ENCODE data around the gene TP53BP2. TPM values are rescaled to one million over a fixed set of nuclear protein-coding genes. Genes with fewer than 3 reads are reported as not detected.

The TP53BP2 gene
- total RNA-seq, 4 donors from 2014 or later: 16.4 to 33.2 (median 29.2) TPM

- intact Hi-C loops (cut with DNase I): no loop called here
- H3K36me3 ChIP-seq: no peaks in the 10 kb centered on the region
- no peaks in the 10 kb centered on the region for H3K27me3 ChIP-seq
- TF ChIP-seq POLR2A (IDR thresholded peaks at IDR 0.05): no peak
- no peak for TF ChIP-seq CTCF (IDR thresholded peaks at IDR 0.05)
- peak overlapping the region; percentile 5 to 75 (median 63) for H3K27ac ChIP-seq
- H3K9me3 ChIP-seq: no peaks in the 10 kb centered on the region
- WGBS, 2 donors: 39 to 59% methylated on average over 3 of the region's 3 CpGs
- peaks cover 22 to 83% (median 30%) of the 10 kb centered on the region in 3 donors for H3K4me1 ChIP-seq
- DNase-seq: no peak
- H3K4me3 ChIP-seq: peak overlapping the region in 1 of 4 donors; percentile 32
Observed at GRCh38 chr1:223834660-223835263, 11.0 kb downstream of the TP53BP2 start.

- peaks cover 22 to 82% (median 30%) of the 10 kb centered on the region in 3 donors for H3K4me1 ChIP-seq
- TF ChIP-seq POLR2A (IDR thresholded peaks at IDR 0.05) (no peak), CTCF (IDR thresholded peaks at IDR 0.05) (no peak)
- no peaks in the 10 kb centered on the region for H3K36me3 ChIP-seq
- no peaks in the 10 kb centered on the region for H3K9me3 ChIP-seq
- H3K4me3 ChIP-seq: no peak overlapping the region
- WGBS, 2 donors: 53 to 83% methylated on average over 2 of the region's 2 CpGs
- peak overlapping the region in 2 of 4 donors; percentile 62 to 75 for H3K27ac ChIP-seq
- no peaks in the 10 kb centered on the region for H3K27me3 ChIP-seq
- DNase-seq: no peak
- intact Hi-C loops (cut with DNase I): no loop called here
Observed at GRCh38 chr1:223833948-223834347, 11.8 kb downstream of the TP53BP2 start.

GRCh38 chr1:223832637-223832943 lies 13.2 kb downstream of the TP53BP2 start:
- no peaks in the 10 kb centered on the region for H3K9me3 ChIP-seq
- WGBS, 2 donors: 49 to 60% methylated on average over 1 to 3 of the region's 3 CpGs
- H3K36me3 ChIP-seq: no peaks in the 10 kb centered on the region
- H3K27ac ChIP-seq: peak overlapping the region; percentile 50 to 82 (median 68)
- no peak for DNase-seq
- TF ChIP-seq POLR2A (IDR thresholded peaks at IDR 0.05) (no peak), CTCF (IDR thresholded peaks at IDR 0.05) (no peak)
- H3K27me3 ChIP-seq: no peaks in the 10 kb centered on the region
- H3K4me1 ChIP-seq: peaks cover 22 to 72% (median 27%) of the 10 kb centered on the region in 3 donors
- peak overlapping the region in 1 of 4 donors; percentile 2 for H3K4me3 ChIP-seq
- intact Hi-C loops (cut with DNase I): no loop called here

- WGBS, 2 donors: 23 to 30% methylated on average over 3 of the region's 3 CpGs
- H3K9me3 ChIP-seq: no peaks in the 10 kb centered on the region
- intact Hi-C loops (cut with DNase I): no loop called here
- DNase-seq: no peak
- H3K27me3 ChIP-seq: no peaks in the 10 kb centered on the region
- H3K27ac ChIP-seq: peak overlapping the region; percentile 50 to 82 (median 68)
- peak overlapping the region in 1 of 4 donors; percentile 2 for H3K4me3 ChIP-seq
- no peak for TF ChIP-seq POLR2A (IDR thresholded peaks at IDR 0.05)
- TF ChIP-seq CTCF (IDR thresholded peaks at IDR 0.05): no peak
- H3K4me1 ChIP-seq: peaks cover 22 to 72% (median 28%) of the 10 kb centered on the region in 3 donors
- H3K36me3 ChIP-seq: no peaks in the 10 kb centered on the region
Observed at GRCh38 chr1:223831755-223832636, 13.8 kb downstream of the TP53BP2 start.

GRCh38 chr1:223829678-223830077 lies 16.1 kb downstream of the TP53BP2 start:
- no peak for TF ChIP-seq POLR2A (IDR thresholded peaks at IDR 0.05)
- TF ChIP-seq CTCF (IDR thresholded peaks at IDR 0.05): no peak
- intact Hi-C loops (cut with DNase I): no loop called here
- DNase-seq: no peak
- peaks cover 8 to 69% (median 26%) of the 10 kb centered on the region in 3 donors for H3K4me1 ChIP-seq
- H3K27ac ChIP-seq: no peak overlapping the region
- no peaks in the 10 kb centered on the region for H3K27me3 ChIP-seq
- no peaks in the 10 kb centered on the region for H3K9me3 ChIP-seq
- no peaks in the 10 kb centered on the region for H3K36me3 ChIP-seq
- 92 to 94% methylated on average over 1 of the region's 1 CpG for WGBS, 2 donors
- H3K4me3 ChIP-seq: no peak overlapping the region
